Ishikawa (cell line): Measurements from ENCODE around the gene TLX2.

Experiments
- EGR1 ChIP-seq: IDR thresholded peaks from 2 replicates; pipeline ENCODE4 v1.6.1; 2012
- EP300 ChIP-seq: IDR thresholded peaks from 2 replicates; pipeline ENCODE4 v1.6.1; 2012; ENCODE audit warnings: borderline replicate concordance
- REST ChIP-seq: IDR thresholded peaks from 2 replicates; pipeline ENCODE4 v1.6.1; 2012; ENCODE audit warnings: low read depth, mild to moderate bottlenecking
- TAF1 ChIP-seq: IDR thresholded peaks from 2 replicates; pipeline ENCODE4 v1.6.1; 2012; ENCODE audit warnings: low read depth, mild to moderate bottlenecking
- YY1 ChIP-seq: IDR thresholded peaks from 2 replicates; pipeline ENCODE4 v1.6.1; 2012; ENCODE audit warnings: low read depth

GRCh38 chr2:74499940-74500577, 14.2 kb upstream of the TLX2 start:
- TF ChIP-seq TAF1 (no peak), REST (no peak), EGR1 (no peak), EP300 (no peak), YY1 (no peak)
